Neutrophil (primary cell): Measurements from ENCODE around the gene HTRA2.

ENCODE experiments used
- H3K27ac ChIP-seq: fragments of 200-600 bp; sonication (generic); 2 replicates; pipeline ENCODE4 v1.5.1; 2016; ENCODE audit warnings: mild to moderate bottlenecking, moderate library complexity
- H3K27me3 ChIP-seq: fragments of 200-600 bp; sonication (generic); 2 replicates; pipeline ENCODE4 v1.6.0; 2016; ENCODE audit warnings: mild to moderate bottlenecking
- H3K36me3 ChIP-seq: fragments of 200-600 bp; sonication (generic); 2 replicates; pipeline ENCODE4 v1.5.1; 2017
- H3K4me1 ChIP-seq, 2 experiments: fragments of 200-600 bp in 1 of 2; sonication (generic) in 1 of 2; 1 replicate in 1 of 2; 2 replicates in 1 of 2; pipeline versions ENCODE4 v1.5.1 to v1.6.1; 2013 to 2016; ENCODE audit warnings: low read depth in 1 of 2, low read length in 1 of 2, mild to moderate bottlenecking in 1 of 2, moderate library complexity in 1 of 2; ENCODE audit not compliant: control insufficient read depth in 1 of 2, insufficient read depth in 1 of 2
- H3K4me3 ChIP-seq, 2 experiments: fragments of 200-600 bp in 1 of 2; sonication (generic) in 1 of 2; 1 replicate in 1 of 2; 2 replicates in 1 of 2; pipeline ENCODE4 v1.5.1; 2013 to 2016; ENCODE audit warnings: low read depth in 1 of 2, low read length in 1 of 2, mild to moderate bottlenecking in 1 of 2, moderate library complexity in 1 of 2
- H3K9me3 ChIP-seq: fragments of 200-600 bp; sonication (generic); 2 replicates; pipeline ENCODE4 v1.5.1; 2016
- CTCF ChIP-seq: fragments of 200-600 bp; sonication (generic); IDR thresholded peaks from 2 replicates; pipeline ENCODE4 v1.5.1; 2016; ENCODE audit warnings: antibody characterized with exemption

Gene HTRA2

DNA sequence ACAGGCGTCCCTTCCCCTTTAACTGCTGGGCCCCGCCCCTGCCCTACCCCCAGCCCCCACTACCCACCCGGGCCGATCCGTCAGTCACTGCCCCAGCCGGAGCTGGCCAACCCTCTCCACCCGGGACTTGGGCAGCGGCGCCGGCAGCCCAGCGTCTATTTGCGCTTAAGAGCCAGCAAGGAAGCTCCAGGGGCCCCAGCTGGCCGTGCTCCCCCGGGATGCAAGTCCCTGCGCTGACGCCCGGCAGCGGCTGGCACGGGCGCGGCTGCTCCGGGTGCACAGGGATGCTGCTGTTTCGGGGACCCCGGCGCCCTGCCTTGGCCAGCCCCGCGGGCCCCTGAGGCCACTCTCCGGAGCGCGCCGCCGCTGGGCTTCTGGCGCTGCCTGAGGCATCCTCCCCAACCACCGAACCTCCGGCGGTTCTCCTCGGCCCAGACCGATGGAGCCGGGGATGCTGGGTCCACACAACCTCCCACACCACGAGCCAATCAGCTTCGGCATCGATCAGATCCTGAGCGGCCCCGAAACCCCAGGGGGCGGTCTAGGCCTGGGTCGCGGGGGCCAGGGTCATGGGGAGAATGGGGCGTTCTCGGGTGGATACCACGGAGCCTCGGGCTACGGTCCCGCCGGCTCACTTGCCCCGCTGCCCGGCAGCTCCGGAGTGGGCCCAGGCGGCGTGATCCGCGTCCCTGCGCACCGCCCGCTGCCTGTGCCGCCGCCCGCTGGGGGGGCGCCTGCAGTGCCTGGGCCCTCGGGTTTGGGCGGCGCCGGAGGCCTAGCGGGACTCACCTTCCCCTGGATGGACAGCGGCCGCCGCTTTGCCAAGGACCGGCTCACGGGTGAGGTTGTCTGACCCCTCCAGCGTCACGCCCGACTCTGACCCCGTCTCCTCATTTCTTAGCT lies 15.1 kb upstream of the HTRA2 start, which contains the start of gene TLX2:
Gene TLX2, plus strand, starts transcription at position 83 of the 903 bp plus-strand sequence. Its CDS starts 357 bp downstream, at position 440.
- Histone ChIP-seq H3K4me3 (peak within 1 kb of the TSS in 1 of 2 experiments; percentile 66), H3K9me3 (no peaks in the 10 kb centered on the region), H3K27ac (no peak within 1 kb of the TSS), H3K27me3 (peaks cover 100% of the 10 kb centered on the region), H3K4me1 (peaks cover 29 to 32% of the 10 kb centered on the region in 2 experiments), H3K36me3 (no peaks in the 10 kb centered on the region)
- no peak for TF ChIP-seq CTCF

DNA sequence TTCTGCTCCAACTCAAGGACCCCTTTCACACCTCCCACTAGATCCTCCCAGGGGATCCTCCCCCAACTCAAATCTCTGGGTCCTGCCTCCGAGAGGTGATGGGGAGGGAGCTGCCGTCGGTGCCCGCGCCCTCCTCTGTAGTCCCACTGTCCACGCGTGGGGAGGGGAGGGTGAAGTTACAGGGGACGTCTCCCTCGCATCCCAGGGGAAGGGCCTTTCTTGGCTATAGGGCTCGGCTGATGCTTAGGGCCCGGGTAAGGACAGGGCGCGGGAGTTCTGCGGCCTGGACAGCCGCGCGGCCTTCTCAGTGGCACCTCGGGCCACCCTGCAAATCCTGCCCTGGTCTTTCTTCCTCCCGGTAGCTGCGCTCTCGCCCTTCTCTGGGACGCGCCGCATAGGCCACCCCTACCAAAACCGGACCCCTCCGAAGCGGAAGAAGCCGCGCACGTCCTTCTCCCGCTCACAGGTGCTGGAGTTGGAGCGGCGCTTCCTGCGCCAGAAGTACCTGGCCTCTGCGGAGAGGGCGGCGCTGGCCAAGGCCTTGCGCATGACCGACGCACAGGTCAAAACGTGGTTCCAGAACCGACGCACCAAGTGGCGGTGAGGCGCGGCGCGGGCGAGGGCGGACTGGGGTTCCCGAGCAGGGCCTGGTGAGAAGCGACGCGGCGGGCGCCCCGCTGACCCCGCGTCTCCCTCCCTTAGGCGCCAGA lies 14.3 kb upstream of the HTRA2 start:
- Histone ChIP-seq H3K27me3 (peaks cover 100% of the 10 kb centered on the region), H3K4me1 (peaks cover 29 to 32% of the 10 kb centered on the region in 2 experiments), H3K27ac (no peak overlapping the region), H3K9me3 (no peaks in the 10 kb centered on the region), H3K36me3 (no peaks in the 10 kb centered on the region), H3K4me3 (peak overlapping the region; percentile 54 to 66)
- TF ChIP-seq CTCF, result no peak

DNA sequence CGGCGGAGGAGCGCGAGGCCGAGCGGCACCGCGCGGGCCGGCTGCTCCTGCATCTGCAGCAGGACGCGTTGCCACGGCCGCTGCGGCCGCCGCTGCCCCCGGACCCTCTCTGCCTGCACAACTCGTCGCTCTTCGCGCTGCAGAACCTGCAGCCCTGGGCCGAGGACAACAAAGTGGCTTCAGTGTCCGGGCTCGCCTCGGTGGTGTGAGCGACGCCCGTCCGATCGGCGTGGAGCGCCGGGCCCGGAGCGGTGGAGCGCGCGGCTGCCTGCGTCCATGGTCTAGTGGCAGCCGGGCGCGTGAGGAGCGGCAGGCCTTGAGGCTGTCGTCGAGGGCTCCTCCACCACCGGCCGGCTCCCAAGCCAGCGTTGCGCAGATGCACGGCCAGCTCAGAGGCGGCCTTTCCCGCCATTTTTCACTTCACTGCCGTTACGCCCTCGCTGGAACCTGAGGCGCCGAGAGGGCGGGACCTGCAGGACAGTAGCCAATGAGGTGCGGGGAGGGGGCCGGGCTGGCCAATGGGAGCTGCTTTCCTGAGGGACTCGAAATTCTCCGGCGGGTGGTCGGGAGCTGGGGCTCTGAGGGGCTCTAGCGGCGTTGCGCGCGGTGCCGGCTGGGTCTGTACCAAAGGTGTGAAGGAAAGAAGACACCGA lies 13.6 kb upstream of the HTRA2 start:
- H3K27me3 ChIP-seq, result peaks cover 100% of the 10 kb centered on the region
- no peaks in the 10 kb centered on the region for H3K9me3 ChIP-seq
- TF ChIP-seq CTCF, result no peak
- H3K4me3 ChIP-seq, result peak overlapping the region; percentile 54 to 66
- no peaks in the 10 kb centered on the region for H3K36me3 ChIP-seq
- H3K4me1 ChIP-seq, result peaks cover 29 to 32% of the 10 kb centered on the region in 2 experiments
- no peak overlapping the region for H3K27ac ChIP-seq

DNA sequence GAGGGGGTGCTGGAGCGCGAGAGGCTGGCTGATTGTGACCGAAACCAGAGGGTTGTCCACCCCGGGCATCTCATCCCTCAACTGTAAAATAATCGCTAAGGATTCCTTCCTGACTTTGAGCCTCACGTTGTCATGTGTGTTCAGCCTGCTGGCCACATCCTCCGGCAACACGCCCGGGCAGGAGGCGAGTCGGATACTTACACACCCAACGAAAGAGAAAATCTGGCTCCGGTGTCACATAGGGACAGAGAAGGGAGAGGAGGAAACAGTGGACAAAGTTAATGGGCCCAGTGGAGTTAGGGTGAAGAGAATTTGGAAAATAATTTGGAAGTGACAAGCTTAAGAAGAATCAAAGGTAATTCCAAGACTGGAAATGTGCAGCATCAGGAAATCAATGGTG lies 13.1 kb upstream of the HTRA2 start:
- H3K27me3 ChIP-seq, result peaks cover 100% of the 10 kb centered on the region
- peaks cover 29 to 32% of the 10 kb centered on the region in 2 experiments for H3K4me1 ChIP-seq
- no peak overlapping the region for H3K27ac ChIP-seq
- no peak for TF ChIP-seq CTCF
- no peaks in the 10 kb centered on the region for H3K9me3 ChIP-seq
- no peaks in the 10 kb centered on the region for H3K36me3 ChIP-seq
- H3K4me3 ChIP-seq, result peak overlapping the region; percentile 54 to 66

GRCh38 chr2:74522516-74522915 lies 7.2 kb upstream of the HTRA2 start:
- Histone ChIP-seq H3K4me1 (no peaks in the 10 kb centered on the region), H3K27me3 (peaks cover 59% of the 10 kb centered on the region), H3K27ac (no peak overlapping the region), H3K4me3 (no peak overlapping the region), H3K9me3 (no peaks in the 10 kb centered on the region), H3K36me3 (peaks cover 19% of the 10 kb centered on the region)
- no peak for TF ChIP-seq CTCF
